Muscle of arm (tissue), 12 donors: ENCODE results near the gene DLEU7. TPM values are rescaled to one million over a fixed set of nuclear protein-coding genes. Genes with fewer than 3 reads are reported as not detected.
A peak's percentile ranks its signal among the peaks of the same experiment; 100 is the strongest.

Experiments used
- DNase-seq: peaks from one replicate; pipeline ENCODE4 v3.0.0-alpha.2; 2013
- polyA plus RNA-seq, 12 donors: library from polyadenylated mRNA; unstranded; fragments of 120-200 nt; gene quantifications; one replicate each; pipeline ENCODE4 v1.2.1, GENCODE V29; 2013; ENCODE audit not compliant: insufficient read length in 12 of 12

Gene DLEU7
- polyA plus RNA-seq, 12 donors, result 0.17 to 0.62 (median 0.43) TPM; not detected in 2

GRCh38 chr13:50844084-50844875 is 788 bp upstream of the DLEU7 start:
- no peak for DNase-seq

DNA sequence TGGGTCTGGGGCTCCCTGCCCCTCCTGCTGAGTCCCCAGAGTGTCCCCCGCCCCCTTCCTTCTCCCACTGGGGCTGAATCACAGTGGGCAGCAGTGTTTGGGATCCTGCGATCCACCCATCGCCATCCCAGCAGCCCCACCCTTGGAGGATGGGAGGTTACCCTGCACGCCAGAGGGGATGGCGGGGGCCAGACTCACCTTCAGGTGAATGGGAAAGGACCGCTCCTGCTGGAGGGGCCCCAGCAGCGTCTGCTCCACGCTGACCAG is 569 bp downstream of the DLEU7 start:
- DNase-seq, result no peak

GRCh38 chr13:50842251-50842989 is 1.1 kb downstream of the DLEU7 start:
- DNase-seq, result no peak

DNA sequence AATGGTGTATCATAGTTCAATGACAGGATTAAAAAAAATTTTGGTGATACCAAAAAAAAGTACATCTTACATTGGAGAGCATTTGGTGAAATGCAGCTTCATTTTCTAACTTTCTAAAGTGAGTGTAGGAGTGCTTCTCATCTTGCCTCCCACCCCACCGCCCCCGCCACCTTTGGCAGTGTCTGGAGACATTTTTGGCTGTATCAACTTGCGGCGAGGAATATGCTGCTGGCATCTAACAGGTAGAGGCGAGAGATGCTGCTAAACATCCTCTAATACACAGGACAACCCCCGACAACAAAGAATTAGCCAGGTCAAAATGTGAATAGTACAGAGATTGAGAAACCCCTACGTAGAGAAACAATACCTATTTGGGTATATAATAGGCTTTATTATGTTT is 1.7 kb downstream of the DLEU7 start:
- no peak for DNase-seq

DNA sequence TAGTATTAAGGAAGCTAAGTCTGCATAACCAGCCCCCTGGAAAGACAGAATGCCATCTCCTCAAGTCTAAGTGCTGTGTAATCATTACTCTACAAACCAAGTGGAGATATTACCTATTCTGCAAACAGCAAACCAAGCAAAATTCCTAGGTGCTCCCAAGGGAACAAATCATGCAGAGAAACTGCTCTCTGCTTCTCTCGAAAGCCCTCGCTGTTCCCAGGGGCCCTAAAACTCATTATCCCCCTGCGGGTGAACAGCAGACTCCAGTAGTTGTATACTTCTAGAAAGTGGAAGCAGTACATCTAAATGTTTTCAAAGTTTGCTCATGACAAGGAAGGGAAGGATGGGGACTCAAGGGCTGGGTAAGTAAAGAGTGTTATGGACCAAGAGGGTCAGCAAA is 3.2 kb downstream of the DLEU7 start:
- DNase-seq, result no peak

GRCh38 chr13:50839828-50840227 is 3.7 kb downstream of the DLEU7 start:
- DNase-seq, result no peak

GRCh38 chr13:50838701-50839100 is 4.8 kb downstream of the DLEU7 start:
- DNase-seq, result no peak

GRCh38 chr13:50838031-50838430 is 5.5 kb downstream of the DLEU7 start:
- no peak for DNase-seq

DNA sequence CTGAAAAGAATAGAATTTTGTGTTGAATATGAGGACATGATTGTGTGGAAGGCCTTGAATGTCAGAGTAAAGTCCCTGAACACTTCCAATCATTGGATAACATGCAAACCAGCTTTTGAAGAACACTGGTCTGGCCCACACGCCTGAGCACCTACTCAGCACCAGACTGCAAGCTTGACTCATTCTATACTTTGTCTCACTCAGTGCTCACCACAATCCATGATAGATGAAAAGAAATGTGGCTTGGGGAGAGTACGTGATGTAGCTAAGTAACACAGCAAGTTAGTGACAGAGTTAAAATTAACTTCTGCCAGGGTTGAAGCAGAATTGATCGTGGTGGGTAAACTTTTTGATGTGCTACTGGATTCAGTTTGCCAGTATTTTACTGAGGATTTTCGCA is 12.0 kb downstream of the DLEU7 start:
- DNase-seq, result no peak

GRCh38 chr13:50829896-50830295 is 13.6 kb downstream of the DLEU7 start:
- no peak for DNase-seq

DNA sequence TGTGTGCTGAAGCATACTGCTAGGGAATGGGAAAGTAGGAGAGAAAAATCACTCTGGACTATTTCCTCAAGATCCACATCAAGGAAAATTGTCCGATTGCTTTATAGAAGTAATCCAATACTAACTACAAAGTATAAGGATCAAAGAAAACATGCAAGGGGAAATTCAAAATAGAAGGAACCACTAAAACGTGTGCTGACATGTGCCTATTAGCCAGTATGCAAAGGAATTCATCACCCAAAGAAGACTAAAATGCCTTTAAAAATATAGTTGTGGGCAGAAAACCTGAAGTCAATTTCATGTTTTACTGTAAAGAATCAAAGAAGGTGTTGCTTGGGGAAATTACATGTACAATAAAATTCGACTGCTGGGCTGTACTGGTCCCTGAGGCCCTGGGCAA is 14.3 kb downstream of the DLEU7 start:
- DNase-seq, result no peak

GRCh38 chr13:50826035-50826434 is 17.5 kb downstream of the DLEU7 start:
- no peak for DNase-seq

DNA sequence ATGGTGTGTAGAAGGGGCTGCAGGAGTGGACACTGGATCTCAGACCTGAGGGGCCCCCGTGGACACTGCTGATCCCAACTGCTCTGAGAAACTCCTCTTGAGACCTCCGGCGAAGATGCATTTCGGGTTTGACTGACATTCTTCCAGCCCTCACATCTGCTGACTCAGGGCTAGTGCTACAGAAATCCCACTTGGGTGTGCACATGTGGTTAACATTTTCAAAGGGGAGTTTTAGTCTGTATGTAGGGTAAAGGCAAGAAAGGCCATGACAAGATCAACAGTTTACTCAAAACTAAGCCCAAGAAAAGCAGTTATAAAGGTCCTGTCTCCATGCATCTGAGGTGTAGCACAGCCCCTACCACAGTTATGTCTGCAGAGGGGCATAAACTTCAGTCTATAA is 31.2 kb downstream of the DLEU7 start:
- DNase-seq, result no peak

- no peak for DNase-seq
These were observed 32.5 kb downstream of the DLEU7 start for GRCh38 chr13:50810998-50811397.

DNA sequence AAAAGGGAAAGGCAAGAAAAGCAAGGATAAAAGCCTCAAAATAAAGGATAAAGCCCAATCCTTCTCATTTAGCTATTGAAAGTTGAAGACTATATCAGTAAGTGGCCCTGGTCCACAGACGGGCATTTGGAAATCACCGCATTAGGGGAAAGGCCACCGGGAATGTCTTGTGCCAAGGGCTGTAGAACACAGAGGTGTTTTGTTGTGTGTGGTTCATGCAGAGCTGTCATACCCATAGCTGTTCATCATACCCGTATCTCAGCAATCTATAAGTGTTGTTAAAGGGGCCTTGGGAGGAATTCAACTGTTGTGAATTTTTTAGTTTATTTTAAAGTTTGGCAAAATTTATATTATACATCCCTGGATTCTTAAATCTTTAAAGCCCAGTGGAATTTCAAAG is 33.0 kb downstream of the DLEU7 start:
- DNase-seq, result no peak

DNA sequence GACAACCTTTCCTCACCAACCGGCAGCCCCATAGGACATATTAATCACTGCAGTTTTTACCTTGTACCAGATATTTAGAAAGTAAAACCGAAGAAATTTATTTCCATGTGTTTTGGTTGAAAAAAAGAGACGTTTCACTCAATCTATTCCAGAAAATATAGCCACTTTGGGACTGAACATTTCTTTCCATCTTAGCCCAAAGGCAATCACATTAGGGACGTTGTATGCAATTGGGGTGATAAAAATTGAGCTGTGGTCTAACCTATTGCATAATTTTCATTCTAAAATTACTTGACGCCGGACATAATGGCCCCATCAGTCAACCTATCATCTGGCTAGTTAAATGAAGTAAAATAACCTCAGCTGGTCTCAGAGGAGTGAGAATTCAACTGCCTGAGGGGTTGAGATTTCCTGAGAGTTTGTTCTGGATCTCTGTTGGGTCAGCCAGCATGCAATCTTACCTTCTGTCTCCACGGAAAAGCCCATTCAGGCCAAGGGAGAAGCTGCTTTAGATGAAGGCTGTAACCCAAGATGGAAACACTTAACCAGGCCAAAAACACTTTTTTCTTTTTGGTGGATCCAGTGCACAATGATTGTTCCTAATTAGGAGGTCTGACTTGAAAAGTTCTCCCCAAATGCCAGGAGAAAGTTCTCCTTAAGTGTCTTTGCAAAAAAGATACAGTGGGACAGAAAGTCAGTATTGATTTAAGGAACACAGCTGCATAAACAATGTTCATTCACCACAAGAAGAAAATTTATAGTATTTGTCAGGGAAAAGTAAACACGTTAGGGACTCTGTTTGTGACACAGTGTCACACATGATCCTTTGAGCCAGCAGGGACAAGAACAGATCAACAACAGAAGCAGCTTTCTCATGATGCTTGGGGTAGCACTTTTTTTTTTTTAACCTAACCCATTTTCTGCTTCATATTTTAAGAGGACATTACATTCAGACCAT is 34.1 kb downstream of the DLEU7 start:
- DNase-seq, result no peak

- no peak for DNase-seq
These were observed 37.7 kb downstream of the DLEU7 start for GRCh38 chr13:50805805-50806204.

- DNase-seq, result peak; percentile 78
These were observed 42.2 kb downstream of the DLEU7 start for GRCh38 chr13:50801087-50801931.

DNA sequence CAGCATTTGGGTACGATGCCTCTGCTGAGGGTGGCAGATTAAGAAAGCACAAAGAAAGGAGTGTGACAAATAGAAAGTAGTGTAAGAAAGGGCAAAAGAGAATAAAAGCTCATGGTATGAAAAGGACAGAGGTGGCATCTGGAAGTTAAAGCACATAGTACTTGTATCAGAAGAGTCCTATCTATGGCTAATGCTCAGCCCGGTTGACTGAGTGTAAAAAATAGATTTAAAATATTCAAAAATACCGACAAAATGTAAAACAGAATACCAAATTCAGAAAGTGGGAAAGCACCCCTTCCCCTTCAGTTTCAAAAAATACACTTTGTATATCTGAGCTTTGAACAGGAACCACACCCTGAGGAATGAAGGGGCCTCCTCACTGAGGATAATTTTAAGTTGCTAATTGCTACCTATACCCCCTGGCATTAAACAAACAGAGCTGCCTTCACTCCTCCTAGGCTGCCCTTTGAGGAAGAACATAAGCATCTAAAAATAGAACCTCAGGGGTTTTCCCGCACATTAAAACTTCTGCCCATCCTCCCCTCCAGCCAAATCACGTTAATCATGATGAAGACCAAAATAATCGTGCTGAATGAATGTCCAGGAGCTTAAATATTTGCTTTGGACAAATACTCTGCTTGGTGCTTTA is 43.3 kb downstream of the DLEU7 start:
- DNase-seq, result no peak

GRCh38 chr13:50798923-50799322 is 44.6 kb downstream of the DLEU7 start:
- no peak for DNase-seq

DNA sequence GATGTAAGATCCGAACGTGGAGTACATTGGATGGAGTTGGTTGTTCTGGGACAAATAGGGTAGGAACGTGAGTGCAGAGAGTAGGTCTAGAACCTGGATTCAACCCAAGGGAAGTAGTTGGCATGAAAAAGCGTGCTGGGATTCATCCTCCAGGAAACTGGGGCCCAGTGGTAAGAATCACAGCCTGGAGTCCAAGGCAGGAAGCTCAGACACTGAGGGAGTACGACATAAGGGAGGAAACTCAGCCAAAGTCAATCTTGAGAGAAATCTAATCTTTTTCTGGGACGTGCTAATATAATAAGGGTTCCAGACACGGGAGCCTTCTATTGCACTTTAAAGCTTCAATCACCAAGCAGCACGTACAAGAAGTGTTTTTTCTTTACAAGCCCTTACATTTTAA is 46.4 kb downstream of the DLEU7 start:
- DNase-seq, result no peak
